Activated naive CD8-positive, alpha-beta T cell treated with anti-CD3 and anti-CD28 coated beads, Interleukin-2, amount 50 U/mL, for 24 hours (primary cell): Measurements from ENCODE around the gene NSUN2.

Experiments
- ATAC-seq: fragments of 150-1000 bp; cut with Tn5 transposase; one replicate; pipeline ENCODE4 v1.10.0; 2021
- DNase-seq: peaks from one replicate; pipeline ENCODE4 v3.0.0; 2021
- H3K27ac Mint-ChIP-seq: one replicate; pipeline ENCODE4 v1.8.0; 2021; ENCODE audit warnings: mild to moderate bottlenecking, mixed read lengths
- H3K27me3 Mint-ChIP-seq: one replicate; pipeline ENCODE4 v1.8.0; 2021; ENCODE audit warnings: mixed read lengths
- H3K36me3 Mint-ChIP-seq: one replicate; pipeline ENCODE4 v1.8.0; 2021; ENCODE audit warnings: low read depth, mixed read lengths
- H3K4me1 Mint-ChIP-seq: one replicate; pipeline ENCODE4 v1.8.0; 2021; ENCODE audit warnings: mixed read lengths
- H3K4me3 Mint-ChIP-seq: one replicate; pipeline ENCODE4 v1.8.0; 2021; ENCODE audit warnings: mild to moderate bottlenecking, moderate library complexity, mixed read lengths
- H3K9me3 Mint-ChIP-seq: one replicate; pipeline ENCODE4 v1.8.0; 2021; ENCODE audit warnings: mixed read lengths

NSUN2 gene

DNA sequence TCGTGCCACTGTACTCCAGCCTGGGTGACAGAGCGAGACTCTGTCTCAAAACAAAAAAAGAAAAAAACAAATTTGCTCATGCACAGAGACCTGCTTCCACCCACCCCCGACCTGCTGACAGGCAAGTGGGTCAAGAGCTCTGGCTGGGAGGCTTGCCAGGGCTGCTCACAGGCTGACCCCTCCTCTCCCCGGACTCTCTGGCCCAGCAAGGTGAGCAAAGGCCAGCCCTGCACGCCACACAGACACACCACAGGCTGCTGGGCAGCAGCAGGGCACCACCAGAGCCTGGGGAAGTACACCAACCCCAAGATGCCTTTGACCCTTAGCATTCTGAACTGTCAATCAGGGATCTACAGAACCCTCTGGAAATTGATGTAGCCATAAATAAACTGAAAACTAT, 29.2 kb downstream of the NSUN2 start:
- peaks cover 84% of the 10 kb centered on the region for H3K36me3 Mint-ChIP-seq
- H3K4me3 Mint-ChIP-seq = no peak overlapping the region
- H3K27ac Mint-ChIP-seq = no peak overlapping the region
- no peak for ATAC-seq
- no peak for DNase-seq
- no peaks in the 10 kb centered on the region for H3K9me3 Mint-ChIP-seq
- H3K27me3 Mint-ChIP-seq = no peaks in the 10 kb centered on the region
- H3K4me1 Mint-ChIP-seq = no peaks in the 10 kb centered on the region

DNA sequence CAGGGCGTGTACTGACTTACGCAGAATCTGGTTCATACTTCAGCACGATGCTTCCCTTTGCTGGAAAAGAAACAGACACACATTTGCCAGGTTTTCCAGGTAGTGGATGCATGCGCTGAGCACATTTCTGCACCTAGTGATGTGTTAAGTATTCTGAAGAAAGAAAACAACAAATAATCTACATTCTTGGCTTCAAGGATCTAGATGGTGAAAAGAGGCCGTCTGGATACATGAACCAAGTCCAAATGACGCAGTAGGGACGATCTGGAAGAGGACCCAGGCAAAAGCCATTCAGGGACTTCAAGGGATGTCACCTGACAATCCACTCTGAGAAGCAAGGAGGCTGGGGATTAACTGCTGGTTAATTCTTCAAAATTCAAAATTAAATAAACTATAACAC, 30.4 kb downstream of the NSUN2 start:
- H3K27me3 Mint-ChIP-seq = no peaks in the 10 kb centered on the region
- H3K36me3 Mint-ChIP-seq = peaks cover 83% of the 10 kb centered on the region
- no peaks in the 10 kb centered on the region for H3K4me1 Mint-ChIP-seq
- H3K9me3 Mint-ChIP-seq = no peaks in the 10 kb centered on the region
- no peak overlapping the region for H3K4me3 Mint-ChIP-seq
- ATAC-seq = no peak
- no peak overlapping the region for H3K27ac Mint-ChIP-seq
- DNase-seq = no peak

DNA sequence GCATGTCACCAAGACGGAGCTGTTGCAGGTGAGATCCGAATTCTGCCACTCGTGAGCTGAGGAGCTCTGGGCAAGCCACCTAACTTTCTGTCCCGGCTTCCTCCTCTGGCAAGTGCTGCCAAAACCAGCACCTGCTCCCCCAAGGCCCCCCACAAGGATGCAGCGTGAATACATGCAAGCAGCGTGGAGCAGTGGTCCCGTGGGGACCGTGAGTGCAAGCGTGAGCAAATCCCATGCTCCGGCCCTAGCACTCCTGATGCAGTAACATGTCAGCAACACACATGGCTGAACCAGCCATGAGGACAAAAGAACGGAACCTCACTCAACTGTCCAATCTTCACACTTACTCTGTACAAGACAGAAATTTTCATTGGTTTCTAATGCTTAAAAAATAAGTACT, 31.0 kb downstream of the NSUN2 start:
- Mint-ChIP-seq H3K36me3 (peaks cover 83% of the 10 kb centered on the region), H3K9me3 (no peaks in the 10 kb centered on the region), H3K27me3 (no peaks in the 10 kb centered on the region), H3K4me1 (no peaks in the 10 kb centered on the region), H3K4me3 (no peak overlapping the region), H3K27ac (no peak overlapping the region)
- DNase-seq (no peak), ATAC-seq (no peak)

DNA sequence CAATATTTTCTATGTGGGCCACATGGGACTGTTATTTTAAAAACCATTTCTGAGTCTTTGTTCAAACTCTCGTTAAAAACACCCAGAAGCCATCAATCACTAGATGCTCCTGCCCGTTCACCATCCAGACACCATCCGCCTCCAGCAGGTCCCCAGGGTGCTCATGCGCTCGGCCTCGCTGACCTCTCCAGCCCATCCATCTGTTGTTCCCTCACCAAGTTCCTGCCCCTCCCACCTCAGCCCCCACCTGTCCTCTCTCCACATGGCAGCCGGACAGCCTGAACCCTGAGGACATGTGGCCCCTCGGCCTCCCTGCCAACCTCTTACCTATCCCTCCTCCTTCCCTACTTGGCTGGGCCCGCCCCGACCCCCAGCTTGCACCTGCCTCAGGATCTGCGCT, 31.6 kb downstream of the NSUN2 start:
- Mint-ChIP-seq H3K27me3 (no peaks in the 10 kb centered on the region), H3K4me1 (no peaks in the 10 kb centered on the region), H3K27ac (peak overlapping the region; percentile 19), H3K4me3 (no peak overlapping the region), H3K9me3 (no peaks in the 10 kb centered on the region), H3K36me3 (peaks cover 84% of the 10 kb centered on the region)
- ATAC-seq (no peak), DNase-seq (no peak)

DNA sequence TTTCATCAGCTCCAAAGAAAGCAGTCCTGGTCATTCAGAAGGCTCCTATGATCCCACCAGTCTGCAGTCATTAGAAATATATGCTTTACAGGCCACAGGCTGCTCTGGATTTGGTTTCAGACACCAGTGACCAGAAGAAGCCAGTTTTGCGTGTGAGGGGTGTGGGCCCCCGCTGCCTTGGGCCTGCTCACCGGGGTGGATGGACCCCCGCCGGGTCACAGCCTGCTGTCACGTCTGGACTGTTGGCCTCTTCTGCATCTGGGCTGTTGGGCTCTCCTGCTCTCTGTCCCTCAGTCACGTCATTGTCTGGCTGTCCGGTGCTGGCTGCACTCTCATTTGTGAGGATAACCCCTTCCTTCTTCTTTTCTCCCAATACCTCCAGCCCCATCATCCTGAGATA, 33.1 kb downstream of the NSUN2 start:
- Mint-ChIP-seq H3K9me3 (no peaks in the 10 kb centered on the region), H3K4me3 (no peak overlapping the region), H3K27ac (no peak overlapping the region), H3K4me1 (no peaks in the 10 kb centered on the region), H3K36me3 (peaks cover 78% of the 10 kb centered on the region), H3K27me3 (no peaks in the 10 kb centered on the region)
- ATAC-seq (no peak), DNase-seq (no peak)

DNA sequence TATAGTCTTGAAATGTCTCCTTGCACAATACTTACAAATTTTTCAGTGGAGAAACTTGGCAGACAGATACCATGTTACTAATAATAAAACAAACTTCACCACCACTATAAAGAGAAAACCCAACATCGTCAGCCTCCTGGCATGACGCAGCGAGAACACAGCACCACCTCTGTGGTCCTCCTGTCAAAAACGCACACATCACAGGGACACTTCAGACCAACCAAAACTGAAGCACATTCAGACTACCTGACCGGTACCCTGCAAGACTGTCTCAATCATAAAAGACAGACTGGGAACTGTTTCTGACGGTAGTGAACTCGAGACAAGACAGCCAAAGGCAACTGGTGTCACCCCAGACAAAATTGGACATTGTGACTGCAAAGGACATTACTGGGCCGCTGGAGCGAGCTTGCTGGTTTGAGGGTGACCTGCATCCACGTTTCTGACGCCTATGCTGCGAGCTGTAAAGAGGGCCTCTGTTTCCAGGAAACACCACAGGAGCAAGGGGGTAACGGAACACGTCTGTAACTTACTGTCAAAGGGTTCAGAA, 34.4 kb downstream of the NSUN2 start:
- Mint-ChIP-seq H3K27ac (peak overlapping the region; percentile 19), H3K4me3 (no peak overlapping the region), H3K36me3 (peaks cover 67% of the 10 kb centered on the region), H3K9me3 (no peaks in the 10 kb centered on the region), H3K4me1 (no peaks in the 10 kb centered on the region), H3K27me3 (no peaks in the 10 kb centered on the region)
- no peak for DNase-seq
- peak; percentile 20 for ATAC-seq

DNA sequence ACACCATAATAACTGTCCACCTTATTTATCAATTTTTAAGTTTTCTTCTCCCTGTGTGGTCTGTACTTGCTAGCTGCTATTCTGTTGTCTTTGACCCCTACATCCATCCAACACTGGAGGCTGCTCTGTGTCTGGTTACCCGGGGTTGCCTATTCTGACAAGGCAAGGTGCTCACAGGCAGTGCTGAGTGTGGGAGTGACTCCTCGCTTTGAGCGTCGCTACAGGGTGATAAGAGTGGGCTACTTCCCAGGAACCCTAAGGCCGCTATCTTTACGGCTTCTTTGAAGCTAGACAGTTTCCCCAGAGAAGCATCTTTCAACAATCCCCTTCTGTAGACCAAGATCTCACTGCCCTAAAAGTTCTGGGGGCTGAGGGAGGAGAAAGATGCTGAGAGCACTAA, 35.3 kb downstream of the NSUN2 start:
- Mint-ChIP-seq H3K36me3 (peaks cover 63% of the 10 kb centered on the region), H3K27ac (no peak overlapping the region)

DNA sequence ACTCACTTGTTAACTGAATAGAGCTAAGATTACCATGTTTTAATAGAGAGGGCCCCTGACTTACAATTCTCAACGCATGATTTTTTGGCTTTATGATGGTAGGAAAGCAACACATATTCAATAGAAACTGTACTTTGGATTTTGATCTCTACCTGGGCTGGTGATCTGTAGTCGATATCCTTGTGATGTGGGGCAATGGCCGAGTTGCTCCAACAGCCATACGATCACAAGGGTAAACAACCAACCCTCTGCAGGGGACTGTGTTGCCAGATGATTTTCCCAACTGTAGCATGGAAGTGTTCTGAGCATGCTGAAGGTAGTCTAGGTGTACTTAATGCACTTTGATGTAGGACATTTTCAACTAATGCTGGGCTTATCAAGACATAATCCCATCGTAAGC, 36.5 kb downstream of the NSUN2 start:
- H3K27ac Mint-ChIP-seq = no peak overlapping the region
- H3K4me3 Mint-ChIP-seq = no peak overlapping the region

More for the DNA sequence above, 35.3 kb downstream of the NSUN2 start:
- no peak for ATAC-seq
- no peak overlapping the region for H3K4me3 Mint-ChIP-seq
- DNase-seq = no peak
- H3K27me3 Mint-ChIP-seq = no peaks in the 10 kb centered on the region
- H3K9me3 Mint-ChIP-seq = no peaks in the 10 kb centered on the region
- H3K4me1 Mint-ChIP-seq = no peaks in the 10 kb centered on the region

DNA sequence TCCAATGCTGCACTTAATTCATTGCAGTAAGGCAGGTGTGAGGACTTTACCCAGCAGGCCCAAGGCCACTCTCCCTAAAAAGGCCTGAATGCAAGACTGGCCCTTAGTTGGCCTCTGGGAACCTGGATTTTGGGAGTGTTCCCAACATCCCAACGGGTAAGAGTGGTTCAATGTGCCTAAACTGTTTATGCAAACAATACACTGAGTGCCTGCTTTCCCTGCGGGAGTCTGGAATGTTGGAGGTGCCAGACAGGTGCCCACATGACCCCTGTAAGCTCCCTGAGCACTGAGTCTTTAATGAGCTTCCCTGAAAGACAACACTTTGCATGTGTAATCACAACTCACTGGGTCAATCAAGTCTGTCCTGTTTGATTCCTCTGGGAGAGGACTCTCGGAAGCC, 37.4 kb downstream of the NSUN2 start:
- H3K36me3 Mint-ChIP-seq = peaks cover 41% of the 10 kb centered on the region
- no peak overlapping the region for H3K27ac Mint-ChIP-seq
- no peaks in the 10 kb centered on the region for H3K27me3 Mint-ChIP-seq
- no peak for ATAC-seq
- no peaks in the 10 kb centered on the region for H3K9me3 Mint-ChIP-seq
- DNase-seq = no peak
- no peak overlapping the region for H3K4me3 Mint-ChIP-seq
- H3K4me1 Mint-ChIP-seq = no peaks in the 10 kb centered on the region

More for the DNA sequence above, 36.5 kb downstream of the NSUN2 start:
- Mint-ChIP-seq H3K27me3 (no peaks in the 10 kb centered on the region), H3K36me3 (peaks cover 51% of the 10 kb centered on the region), H3K9me3 (no peaks in the 10 kb centered on the region), H3K4me1 (no peaks in the 10 kb centered on the region)
- no peak for DNase-seq
- no peak for ATAC-seq

DNA sequence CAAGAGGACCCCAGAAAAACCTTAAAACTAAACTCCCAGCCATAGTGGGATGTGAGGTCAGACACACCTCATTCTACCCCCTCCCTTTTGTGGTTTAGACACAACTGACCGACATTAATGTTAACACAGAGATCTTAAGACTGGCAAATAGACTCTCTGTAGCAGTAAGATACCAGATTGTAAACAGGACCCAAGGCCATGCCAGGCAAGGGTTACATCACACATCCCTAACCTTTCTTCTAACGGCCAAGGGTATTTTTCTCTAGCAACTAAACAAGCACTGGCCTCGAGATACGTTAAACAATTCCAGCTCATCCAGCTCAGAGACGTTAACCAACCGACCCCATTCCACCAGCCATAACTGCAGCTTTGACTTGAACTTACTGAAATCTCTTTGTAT, 38.8 kb downstream of the NSUN2 start:
- ATAC-seq (no peak), DNase-seq (no peak)
- Mint-ChIP-seq H3K36me3 (peaks cover 32% of the 10 kb centered on the region), H3K4me3 (no peak overlapping the region), H3K27ac (no peak overlapping the region), H3K9me3 (no peaks in the 10 kb centered on the region), H3K27me3 (no peaks in the 10 kb centered on the region), H3K4me1 (no peaks in the 10 kb centered on the region)

DNA sequence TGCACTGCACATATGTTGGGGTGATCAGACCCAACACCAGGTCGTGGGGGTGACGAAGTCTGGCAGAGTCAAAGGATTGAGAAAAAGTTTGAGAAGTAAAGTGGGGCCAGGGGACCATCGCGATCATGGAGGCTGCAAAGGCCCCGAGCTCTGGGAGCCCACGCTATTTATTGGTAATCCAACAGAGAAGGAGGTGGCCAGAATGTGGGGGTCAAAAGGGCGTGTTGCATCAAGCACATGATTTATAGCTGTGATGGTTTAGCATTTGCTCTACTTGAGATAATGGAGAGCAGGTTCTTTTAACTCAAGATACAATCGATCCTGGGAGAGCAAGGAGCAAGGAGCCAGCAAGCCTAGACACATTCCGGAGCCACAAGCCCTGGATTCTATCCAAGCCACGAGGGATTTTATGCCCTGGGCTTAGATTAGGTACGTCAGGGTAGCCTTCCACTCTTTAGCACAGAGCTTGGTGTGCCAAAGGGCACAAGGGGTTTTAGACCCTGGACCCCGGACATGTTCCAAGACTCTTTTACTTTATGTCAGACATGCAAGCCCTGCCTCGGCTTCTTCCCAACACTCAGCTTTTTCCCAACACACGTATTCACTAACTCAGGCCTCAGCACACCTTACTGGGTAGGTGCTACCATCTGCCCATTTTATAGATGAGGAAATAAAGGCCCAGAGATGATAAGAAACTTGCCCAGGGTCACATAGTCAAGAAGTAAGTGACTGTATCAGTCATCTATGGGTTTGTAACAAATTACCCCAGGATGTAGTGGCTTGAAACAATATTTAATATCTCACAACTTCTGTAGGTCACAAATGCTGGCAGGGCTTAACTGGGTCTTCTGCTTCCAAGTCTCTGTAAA, 39.5 kb downstream of the NSUN2 start:
- no peaks in the 10 kb centered on the region for H3K9me3 Mint-ChIP-seq
- H3K27ac Mint-ChIP-seq = no peak overlapping the region
- ATAC-seq = no peak
- no peaks in the 10 kb centered on the region for H3K27me3 Mint-ChIP-seq
- DNase-seq = no peak
- no peak overlapping the region for H3K4me3 Mint-ChIP-seq
- peaks cover 25% of the 10 kb centered on the region for H3K36me3 Mint-ChIP-seq
- no peaks in the 10 kb centered on the region for H3K4me1 Mint-ChIP-seq

DNA sequence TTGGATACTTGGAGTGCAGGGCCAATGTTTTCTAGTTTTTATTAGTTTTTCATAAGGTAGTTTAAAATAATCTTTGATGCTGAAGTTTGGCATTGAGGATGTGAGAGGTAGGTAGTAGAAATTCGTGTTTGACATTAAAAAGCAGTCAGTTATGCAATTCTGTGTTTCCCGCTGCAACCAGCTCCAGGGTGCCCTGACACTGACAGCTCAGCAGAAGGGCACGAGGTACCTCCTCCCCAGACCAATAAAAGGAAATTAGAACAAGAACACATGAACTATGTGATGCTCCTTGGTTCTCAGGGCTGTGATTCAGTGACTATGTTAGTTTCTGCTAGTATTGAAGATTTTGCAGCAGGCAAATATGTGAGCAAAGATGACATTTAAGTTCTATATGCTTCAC, 40.2 kb downstream of the NSUN2 start:
- H3K9me3 Mint-ChIP-seq = no peaks in the 10 kb centered on the region
- H3K36me3 Mint-ChIP-seq = peaks cover 20% of the 10 kb centered on the region
- no peak overlapping the region for H3K4me3 Mint-ChIP-seq
- ATAC-seq (no peak), DNase-seq (no peak)
- H3K27ac Mint-ChIP-seq = no peak overlapping the region
- no peaks in the 10 kb centered on the region for H3K27me3 Mint-ChIP-seq
- no peaks in the 10 kb centered on the region for H3K4me1 Mint-ChIP-seq

DNA sequence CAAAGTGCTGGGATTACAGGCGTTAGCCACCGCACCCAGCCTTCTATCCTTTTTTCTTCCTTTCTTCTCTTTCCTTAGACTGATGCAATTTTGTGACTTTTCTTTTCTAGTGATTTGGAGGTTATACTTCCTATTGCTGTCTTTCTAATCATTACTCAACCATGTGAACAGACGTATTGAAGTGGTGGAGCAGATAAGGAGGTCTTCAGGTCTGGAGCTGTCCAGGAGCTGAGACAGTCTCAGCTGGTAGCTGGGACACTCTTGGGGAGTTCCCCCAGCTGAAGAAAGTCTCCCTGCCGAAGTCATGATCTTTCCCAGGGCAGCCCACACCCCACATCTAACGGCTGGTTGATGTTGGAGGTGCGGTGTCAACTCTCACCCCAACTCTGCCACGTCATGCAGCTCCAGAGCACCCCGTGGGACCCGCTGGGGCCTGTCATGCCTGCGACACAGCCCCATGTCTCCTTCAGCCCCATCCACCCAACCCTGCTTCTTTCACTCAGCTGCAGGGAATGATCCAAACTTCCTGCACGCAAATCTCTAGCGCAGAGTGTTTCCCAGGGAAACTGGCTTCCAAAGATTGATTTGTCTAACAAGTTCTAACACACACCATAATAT, 41.1 kb downstream of the NSUN2 start:
- H3K9me3 Mint-ChIP-seq = no peaks in the 10 kb centered on the region
- DNase-seq (no peak), ATAC-seq (no peak)
- H3K4me3 Mint-ChIP-seq = no peak overlapping the region
- H3K27ac Mint-ChIP-seq = no peak overlapping the region
- no peaks in the 10 kb centered on the region for H3K4me1 Mint-ChIP-seq
- H3K27me3 Mint-ChIP-seq = peaks cover 4% of the 10 kb centered on the region
- H3K36me3 Mint-ChIP-seq = peaks cover 12% of the 10 kb centered on the region

DNA sequence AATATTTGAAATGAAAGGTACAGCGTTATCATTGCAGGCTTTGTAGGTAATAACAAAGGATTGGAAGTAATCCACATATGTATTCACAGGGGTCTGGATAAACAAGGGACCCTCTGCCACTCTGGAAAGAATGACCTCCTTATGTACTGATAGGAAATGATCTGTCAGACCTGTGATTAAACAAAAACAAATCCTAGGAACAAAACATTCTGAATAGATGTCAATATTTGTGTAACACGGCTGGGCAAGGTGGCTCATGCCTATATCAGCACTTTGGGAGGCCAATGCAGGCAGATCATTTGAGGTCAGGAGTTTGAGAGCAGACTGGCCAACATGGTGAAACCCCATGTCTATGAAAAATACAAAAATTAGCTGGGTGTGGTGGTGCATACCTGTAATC, 42.3 kb downstream of the NSUN2 start:
- Mint-ChIP-seq H3K4me3 (no peak overlapping the region), H3K9me3 (no peaks in the 10 kb centered on the region), H3K4me1 (no peaks in the 10 kb centered on the region), H3K27me3 (peaks cover 4% of the 10 kb centered on the region), H3K27ac (no peak overlapping the region), H3K36me3 (no peaks in the 10 kb centered on the region)
- DNase-seq (no peak), ATAC-seq (no peak)

DNA sequence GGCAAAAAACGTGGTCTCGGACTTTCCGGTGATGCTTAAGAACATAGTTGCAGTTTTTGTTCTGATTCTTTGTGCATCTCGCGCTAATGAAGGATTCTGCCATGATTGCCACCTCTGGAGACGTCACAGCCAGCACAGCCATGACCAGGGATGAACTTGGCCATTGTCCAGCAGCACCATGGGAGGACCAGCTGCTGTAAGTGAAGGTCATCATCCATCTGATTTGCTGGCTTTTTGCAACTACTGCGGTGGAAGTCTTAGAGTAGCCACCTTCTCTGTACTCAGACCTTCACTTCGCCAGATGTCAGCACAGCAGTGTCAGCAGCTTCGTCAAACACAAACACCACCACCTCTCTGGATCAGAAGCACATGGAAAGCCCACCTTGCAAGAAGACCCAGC, 45.7 kb downstream of the NSUN2 start:
- Mint-ChIP-seq H3K4me3 (no peak overlapping the region), H3K27ac (no peak overlapping the region), H3K4me1 (no peaks in the 10 kb centered on the region), H3K9me3 (no peaks in the 10 kb centered on the region), H3K27me3 (peaks cover 29% of the 10 kb centered on the region), H3K36me3 (no peaks in the 10 kb centered on the region)
- no peak for ATAC-seq
- no peak for DNase-seq
